HL-60/S4 treated with phorbol 12-myristate 13-acetate at 8.2 ng/mL for 4 days and 3 days (cell line): ENCODE measurements around the gene TTC14.
"Not testable (repeated sequence)": the region's sequence is repeated elsewhere in the genome, so short reads cannot be mapped to it uniquely, and the experiment has no call there.

Source experiments
- in situ Hi-C: fragments of 300-500 bp; cut with MboI; formaldehyde crosslinking; loops from 2 replicates; pipeline ENCODE4 v1.15.0; 2022; ENCODE audit warnings: low sequenced_read_pairs

The TTC14 gene

DNA sequence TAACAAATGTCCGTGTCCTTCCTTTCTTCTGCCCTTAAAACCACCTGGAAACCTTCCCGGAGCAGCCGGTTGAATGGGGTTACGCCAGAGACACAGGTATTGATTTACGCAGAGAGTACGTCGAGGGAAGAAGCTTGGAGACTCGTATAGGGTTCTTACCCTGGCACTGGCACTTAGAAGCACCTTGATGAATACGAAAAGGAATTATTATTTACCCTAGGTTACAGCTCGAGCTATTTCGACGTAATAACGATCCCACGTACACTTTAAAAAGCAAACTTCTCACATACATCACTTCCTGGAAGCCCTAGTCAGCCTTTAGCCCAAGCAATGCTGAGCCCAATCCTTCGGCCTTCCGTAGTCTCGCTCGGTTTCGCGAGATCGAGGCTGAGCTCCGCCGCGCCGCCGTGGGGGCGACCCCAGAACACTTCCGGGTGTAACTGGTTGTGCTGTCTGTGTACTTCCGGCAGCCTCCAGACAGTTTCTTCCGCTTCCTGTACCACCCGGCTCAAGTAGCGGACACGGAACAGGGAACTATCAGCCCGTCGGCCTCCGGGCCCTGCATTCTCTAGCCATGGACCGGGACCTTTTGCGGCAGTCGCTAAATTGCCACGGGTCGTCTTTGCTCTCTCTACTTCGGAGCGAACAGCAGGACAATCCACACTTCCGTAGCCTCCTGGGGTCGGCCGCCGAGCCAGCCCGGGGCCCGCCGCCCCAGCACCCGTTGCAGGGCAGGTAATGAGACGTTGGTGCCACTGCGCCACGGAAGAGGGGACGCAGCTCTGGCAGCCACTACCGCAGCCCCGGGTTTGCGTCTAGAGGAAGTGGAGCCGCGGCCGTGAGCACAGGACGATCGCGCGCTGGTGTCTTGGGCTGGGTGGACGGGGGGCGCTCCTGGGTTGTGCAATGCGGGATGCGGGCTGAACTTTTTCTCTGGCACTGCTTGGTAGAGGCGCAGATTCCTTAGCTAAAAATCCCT lies at the start of gene TTC14:
Gene TTC14, plus strand, starts transcription at position 476 of the 979 bp plus-strand sequence. Its CDS starts 99 bp downstream, at position 575.
- in situ Hi-C loops, result no loop called here

- in situ Hi-C loops, result no loop called here
These were observed 38.6 kb upstream of the TTC14 start for GRCh38 chr3:180563406-180563805.

DNA sequence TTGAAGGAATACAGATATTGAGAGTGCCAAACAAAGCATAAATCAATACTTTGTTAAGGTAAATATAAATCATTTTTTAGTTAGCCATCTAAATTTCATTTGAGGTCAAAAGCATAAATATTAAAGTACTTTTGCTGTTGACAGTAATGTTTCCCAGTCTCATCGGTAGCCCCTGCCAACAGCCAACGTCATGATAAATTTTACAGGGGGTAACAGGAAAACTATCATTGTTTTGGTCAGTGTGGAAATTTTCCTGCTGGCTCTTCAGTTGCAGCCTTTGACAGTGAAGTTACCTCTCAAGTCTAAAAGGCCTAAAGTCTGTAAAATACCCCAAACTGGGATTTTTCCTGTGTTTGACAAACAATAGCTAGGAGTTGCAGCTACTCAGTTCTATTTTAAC lies 37.3 kb upstream of the TTC14 start:
- in situ Hi-C loops, result no loop called here

DNA sequence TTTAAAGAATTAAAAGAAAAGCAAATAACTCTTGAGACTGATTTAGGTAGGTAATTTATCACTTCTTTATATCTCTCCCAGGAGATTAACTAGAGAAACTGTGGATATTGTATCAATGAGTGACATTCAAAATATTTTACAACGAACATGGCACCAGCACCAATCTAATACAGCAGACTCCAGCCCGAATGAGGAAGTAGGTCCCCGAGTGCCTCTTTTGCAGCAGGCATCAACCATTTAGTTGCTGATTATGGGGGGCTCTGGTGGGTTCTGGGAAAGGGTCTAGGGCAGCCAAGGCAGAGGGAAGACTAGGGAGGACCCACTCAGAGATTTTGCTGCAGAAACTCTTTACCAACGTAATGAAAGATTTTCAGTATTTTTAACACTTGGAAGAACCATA lies 31.7 kb upstream of the TTC14 start:
- in situ Hi-C loops, result no loop called here

GRCh38 chr3:180571831-180572598 lies 29.9 kb upstream of the TTC14 start:
- in situ Hi-C loops, result no loop called here

DNA sequence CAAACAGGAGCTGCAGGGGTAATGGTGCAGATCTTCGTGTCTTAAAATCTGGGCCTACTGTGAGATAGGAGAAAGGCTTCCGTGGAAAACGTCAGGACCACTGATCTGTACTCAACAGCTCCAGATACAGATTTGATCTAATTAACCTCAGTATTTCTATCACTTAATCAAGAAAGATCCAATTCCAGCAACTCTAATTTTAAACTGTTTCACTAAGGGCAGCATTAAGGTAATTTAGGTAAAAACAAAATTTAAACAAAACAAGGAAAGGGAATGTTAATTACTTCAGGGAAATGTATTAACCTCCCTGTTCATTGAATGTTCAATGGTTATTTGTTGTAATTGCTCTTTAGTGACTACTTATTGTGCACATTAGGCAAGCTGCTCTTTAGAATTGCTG lies 26.4 kb upstream of the TTC14 start:
- in situ Hi-C loops, result loop anchor here (25.0 kb wide), 1 partner anchor 763 kb away; no protein-coding TSS in a partner anchor

GRCh38 chr3:180580934-180581333 lies 21.0 kb upstream of the TTC14 start:
- in situ Hi-C loops, result loop anchor here (25.0 kb wide), 1 partner anchor 769 kb away; no protein-coding TSS in a partner anchor

DNA sequence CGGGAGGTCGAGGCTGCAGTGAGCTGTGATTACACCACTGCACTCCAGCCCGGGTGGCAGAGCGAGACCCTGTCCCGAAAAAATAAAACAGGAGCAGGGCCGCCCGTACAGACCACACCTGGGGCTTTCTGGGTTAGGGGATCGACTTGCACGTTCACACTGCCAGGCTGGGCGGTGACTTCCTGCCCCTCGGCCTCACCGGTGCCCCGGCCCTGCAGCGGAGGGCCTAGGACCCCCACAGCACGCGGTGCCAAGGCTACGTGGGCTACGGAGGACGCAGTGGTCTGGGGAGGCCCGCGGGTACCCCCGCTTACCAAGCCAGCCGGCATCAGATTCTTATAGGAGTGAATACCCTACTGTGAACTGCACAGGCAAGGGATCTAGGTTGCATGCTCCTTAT lies 11.6 kb upstream of the TTC14 start:
- in situ Hi-C loops, result loop anchor here (25.0 kb wide), 1 partner anchor 778 kb away; no protein-coding TSS in a partner anchor

GRCh38 chr3:180593631-180594030 lies 8.3 kb upstream of the TTC14 start:
- in situ Hi-C loops, result loop anchor here (25.0 kb wide), 1 partner anchor 781 kb away; no protein-coding TSS in a partner anchor

- in situ Hi-C loops, result loop anchor here (25.0 kb wide), 1 partner anchor 783 kb away; no protein-coding TSS in a partner anchor
These were observed 7.1 kb upstream of the TTC14 start for GRCh38 chr3:180594631-180595558.

GRCh38 chr3:180595559-180595935 lies 6.4 kb upstream of the TTC14 start:
- in situ Hi-C loops, result loop anchor here (25.0 kb wide), 1 partner anchor 783 kb away; no protein-coding TSS in a partner anchor

GRCh38 chr3:180600473-180600872 lies 1.5 kb upstream of the TTC14 start:
- in situ Hi-C loops, result no loop called here

DNA sequence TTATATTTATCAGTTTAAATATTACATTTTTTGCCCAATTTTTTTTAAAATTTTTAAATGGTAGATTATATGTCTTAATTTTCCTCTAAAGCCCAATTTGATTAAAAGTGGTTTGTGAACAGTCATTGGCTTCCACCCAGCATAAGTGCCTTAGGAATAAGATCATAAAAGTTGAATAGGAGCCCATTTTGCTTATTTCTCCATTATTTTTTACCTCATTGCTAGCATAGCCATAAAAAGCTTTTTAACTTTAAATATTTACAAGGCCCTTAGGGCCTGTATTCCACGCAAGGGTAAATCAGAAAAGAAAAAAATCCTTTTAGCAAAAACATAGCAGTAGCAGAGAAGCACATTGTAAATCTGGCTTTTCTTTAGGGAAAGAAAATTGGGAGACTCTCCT lies 9.0 kb downstream of the TTC14 start:
- in situ Hi-C loops, result no loop called here

- in situ Hi-C loops, result no loop called here
These were observed 10.4 kb downstream of the TTC14 start for GRCh38 chr3:180612364-180612763.

DNA sequence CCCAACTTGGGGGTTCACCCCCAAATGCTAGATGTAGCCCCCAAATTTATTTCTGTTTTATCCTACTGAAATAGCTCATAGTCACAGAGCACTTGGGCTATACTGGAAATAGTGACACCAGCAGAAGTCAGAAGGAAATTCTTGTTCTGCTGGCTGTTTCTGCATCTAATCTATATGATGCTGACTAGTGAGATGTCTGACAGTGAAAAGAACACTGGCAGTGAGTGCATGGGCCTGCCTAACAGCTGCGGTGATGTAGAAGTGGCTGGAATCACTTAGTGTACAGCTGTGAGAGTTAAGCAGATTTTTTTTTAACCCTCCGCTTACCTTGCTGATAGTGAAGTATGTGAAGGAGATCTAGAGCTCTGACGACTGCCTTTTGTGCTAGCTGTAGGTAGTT lies 14.0 kb downstream of the TTC14 start:
- in situ Hi-C loops, result no loop called here

GRCh38 chr3:180617049-180617448 lies 15.1 kb downstream of the TTC14 start:
- in situ Hi-C loops, result no loop called here

DNA sequence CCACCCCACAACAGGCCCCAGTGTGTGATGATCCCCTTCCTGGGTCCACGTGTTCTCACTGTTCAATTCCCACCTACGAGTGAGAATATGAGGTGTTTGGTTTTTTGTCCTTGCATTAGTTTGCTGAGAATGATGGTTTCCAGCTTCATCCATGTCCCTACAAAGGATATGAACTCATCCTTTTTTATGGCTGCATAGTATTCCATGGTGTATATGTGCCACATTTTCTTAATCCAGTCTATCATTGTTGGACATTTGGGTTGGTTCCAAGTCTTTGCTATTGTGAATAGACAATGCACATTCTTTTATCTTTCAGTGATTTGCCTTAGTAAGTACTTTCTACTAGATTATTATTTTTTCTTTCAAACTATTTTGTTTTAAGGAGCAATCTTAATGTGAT lies 16.6 kb downstream of the TTC14 start:
- in situ Hi-C loops, result not testable (repeated sequence)

DNA sequence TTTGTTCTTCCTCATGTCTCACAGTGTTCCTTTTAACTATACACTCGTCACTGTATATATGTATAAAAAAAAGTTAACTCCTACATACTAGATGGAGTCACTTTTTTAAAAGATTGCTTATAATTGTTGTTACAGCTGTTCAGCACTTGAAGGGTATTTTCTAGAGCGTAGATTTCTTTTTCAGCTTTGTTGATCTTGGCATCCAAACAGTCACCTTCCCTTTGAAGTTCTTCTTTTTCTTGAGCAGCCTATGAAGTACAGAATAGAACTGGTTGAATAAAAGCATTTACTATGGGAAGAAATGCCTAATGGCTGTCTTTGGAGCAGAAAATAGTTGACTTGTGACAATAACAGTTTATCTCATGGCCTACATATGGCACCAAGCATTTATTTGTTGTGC lies 17.8 kb downstream of the TTC14 start:
- in situ Hi-C loops, result no loop called here

DNA sequence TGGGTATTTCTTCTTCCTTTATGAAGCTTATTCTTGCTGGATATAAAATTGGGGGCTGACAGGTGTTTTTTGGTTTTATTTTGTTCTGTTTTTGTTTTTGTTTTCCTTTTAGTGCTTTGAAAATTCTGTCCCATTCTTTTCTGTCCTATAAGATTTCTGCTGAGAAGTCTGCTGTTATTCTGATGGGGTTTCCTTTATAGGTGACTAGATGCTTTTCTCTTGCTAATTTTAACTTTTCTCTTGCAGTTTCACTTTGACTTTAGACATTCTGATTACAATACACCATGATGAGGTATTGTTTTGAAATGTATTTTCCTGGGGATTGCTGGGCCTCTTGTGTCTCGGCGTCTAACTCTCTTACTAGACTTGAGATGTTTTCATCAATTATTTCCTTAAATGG lies 22.8 kb downstream of the TTC14 start:
- in situ Hi-C loops, result no loop called here

GRCh38 chr3:180626844-180627243 lies 24.9 kb downstream of the TTC14 start:
- in situ Hi-C loops, result no loop called here
